Bone marrow (tissue), 2 donors: ENCODE measurements around the gene TWF1.
"Not testable (repeated sequence)": the region's sequence is repeated elsewhere in the genome, so short reads cannot be mapped to it uniquely, and the experiment has no call there.

Experiments used
- DNase-seq, 2 donors: peaks; one replicate each; lab custom pipeline; 2025; lab: John Stamatoyannopoulos, UW

TWF1 gene

GRCh38 chr12:43805149-43805859, 813 bp downstream of the TWF1 start:
- no peak for DNase-seq

DNA sequence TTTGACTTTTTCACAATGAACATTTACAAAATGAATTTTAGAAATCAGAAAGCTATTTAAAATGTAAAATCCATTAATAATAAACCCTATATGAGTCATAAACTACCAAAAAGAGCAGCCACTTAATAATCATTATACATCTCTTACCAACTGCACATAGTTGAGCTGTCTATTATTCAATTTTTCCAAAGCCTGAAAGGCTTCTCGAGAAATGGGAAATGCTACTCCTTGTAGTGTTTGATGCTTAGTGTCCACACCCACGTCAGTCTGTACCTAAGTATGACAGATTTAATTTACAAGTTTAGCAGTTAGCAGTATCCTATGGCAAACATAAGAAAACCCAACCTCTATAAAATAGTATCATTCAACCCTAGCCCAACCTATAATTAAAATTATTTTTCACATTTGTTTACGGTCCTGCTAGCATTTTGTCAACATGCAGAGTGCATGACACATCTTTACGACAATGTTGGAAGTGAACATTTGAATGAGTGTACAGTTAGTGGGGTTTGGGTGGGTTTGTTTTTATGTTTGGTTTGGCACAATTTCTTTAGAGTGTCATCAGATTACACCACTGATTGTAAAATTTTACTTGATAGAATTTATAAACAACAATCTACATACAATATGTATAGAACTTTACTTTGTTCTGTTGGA, 8.4 kb downstream of the TWF1 start:
- no peak for DNase-seq

DNA sequence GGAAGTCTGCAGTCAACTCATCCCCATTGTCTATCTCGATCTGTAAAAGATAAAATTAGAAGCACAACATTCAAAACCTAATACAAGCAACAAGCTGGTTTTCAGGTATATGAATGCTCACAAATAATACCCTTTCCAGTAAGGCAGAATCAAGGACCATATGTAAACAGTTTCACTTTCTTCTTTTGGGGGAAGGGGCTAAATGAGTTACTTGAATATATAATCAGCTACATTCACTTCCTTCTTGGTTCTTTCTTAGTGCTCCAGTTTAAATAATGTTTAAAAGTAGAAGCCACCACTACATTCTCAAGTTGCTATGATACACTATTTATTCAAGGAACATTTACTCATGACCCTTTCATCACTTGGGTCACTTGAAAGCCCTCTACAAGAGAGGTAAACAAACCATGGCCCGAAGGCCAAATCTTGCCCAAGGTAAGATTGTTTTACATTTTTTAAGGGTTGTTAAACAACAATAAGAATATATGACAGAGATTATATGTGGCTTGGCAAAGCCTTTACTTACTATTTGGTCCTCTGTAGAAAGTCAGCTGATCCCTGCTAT, 10.3 kb downstream of the TWF1 start:
- no peak for DNase-seq

DNA sequence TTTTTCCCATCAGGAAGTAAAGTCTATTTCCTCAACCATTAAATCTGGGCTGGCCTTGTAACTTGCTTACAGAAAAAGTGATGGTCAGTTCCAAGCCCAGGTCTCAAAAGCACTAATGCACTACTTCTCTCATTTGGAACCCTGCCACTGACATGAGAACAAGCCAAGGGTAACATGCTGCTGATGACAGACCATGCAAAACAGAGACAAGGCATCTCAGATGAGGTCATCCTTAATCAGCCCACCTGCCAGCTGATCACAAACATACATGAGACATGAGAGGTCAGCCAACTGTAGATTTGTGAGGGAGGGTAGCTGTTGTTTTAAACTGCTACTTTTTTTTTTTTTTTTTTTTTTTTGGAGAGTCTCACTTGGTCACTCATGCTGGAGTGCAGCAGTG, 16.2 kb downstream of the TWF1 start:
- no peak for DNase-seq

DNA sequence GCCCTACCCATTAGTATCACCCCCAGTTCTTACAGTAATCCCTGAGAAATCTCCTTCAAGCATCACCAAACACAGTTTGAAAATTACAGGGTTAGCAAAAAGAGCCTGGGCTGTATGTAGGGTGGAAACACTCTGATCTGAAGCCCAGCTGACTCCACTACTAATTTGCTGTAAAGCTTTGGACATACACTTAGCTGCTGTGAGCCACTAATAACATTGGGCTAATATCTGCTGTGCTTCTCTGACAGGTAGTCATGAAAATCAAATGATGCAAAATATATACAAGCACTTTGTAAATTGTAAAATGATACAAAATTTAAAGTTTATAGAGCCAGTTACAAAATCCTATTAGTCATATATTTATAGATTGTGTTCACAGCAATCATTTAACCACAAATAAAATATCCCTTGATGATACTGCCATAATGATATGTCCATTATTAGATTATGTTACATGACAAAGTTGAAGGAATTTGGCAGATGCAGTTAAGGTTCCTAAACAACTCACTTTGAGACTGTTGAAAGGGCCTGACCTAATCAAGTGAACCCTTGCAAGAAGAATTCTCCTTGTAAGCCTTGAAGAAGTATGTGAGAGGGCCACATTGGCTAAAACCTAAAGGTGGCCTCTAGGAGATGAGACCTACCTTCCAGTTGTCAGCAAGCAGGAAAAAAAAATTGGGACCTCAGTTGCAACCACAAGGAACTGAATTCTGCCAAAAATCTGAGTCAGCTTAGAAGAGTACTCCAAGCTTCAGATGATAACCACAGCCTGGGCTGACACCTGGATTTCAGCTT, 19.0 kb downstream of the TWF1 start:
- DNase-seq, result no peak

- peak in 1 of 2 donors; percentile 5 for DNase-seq
Observed at GRCh38 chr12:43776498-43776897, 29.6 kb downstream of the TWF1 start.

GRCh38 chr12:43766291-43766690, 39.8 kb downstream of the TWF1 start:
- DNase-seq, result no peak

DNA sequence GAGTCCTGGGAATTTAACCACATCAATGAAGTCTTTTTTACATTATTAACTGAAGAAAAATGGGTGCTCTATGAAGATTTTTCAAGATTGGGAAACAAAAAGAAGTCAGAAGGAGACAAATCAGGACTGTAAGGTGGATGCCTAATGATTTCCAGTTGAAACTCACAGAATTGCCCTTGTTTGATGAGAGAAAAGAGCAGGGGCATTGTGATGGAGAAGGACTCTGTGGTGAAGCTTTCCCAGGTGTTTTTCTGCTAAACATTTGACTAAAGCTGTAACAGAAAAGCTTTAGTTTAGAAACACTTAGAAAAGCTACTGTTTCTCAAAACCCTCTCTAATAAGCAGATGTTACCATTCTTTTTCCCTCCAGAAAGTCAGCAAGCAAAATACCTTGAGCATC, 41.6 kb downstream of the TWF1 start:
- no peak for DNase-seq

DNA sequence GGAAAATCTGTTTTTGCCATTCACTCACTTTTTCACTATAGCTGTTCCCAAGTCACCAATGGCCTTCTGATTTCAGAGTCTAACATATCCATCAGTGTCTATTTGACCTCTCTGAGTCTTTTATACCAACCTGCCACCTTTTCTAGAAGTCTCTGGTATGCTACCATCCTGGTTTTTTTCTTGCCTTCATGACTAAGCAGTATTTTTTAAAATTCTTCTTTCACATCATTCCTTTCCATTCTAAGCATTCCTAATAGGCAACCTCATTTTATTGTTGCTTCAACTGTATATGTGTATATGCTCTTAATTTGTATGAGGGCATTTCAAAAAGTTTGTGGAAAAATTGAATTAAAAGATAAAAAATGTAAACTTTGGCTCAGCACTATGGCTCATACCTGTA, 42.3 kb downstream of the TWF1 start:
- DNase-seq, result no peak

DNA sequence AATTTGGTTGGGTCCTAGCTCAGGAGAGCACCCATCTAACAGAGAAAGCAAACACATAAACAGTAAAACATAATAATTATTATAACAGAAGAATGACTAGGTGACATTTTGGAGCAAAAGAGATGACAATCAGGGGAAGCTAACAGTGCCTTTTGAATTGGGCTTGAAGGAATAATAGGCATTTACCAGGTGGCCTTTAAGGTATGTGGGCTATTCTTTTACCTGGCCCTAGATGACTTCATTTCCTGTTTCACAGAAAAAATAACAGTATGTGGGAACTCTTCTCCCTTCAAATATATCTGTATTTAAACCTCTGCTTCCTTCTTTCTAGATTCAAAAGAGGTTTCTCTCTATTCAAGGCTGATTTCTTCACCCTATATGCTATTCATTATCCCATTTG, 43.5 kb downstream of the TWF1 start:
- no peak for DNase-seq

- no peak for DNase-seq
Observed at GRCh38 chr12:43761500-43761899, 44.6 kb downstream of the TWF1 start.

DNA sequence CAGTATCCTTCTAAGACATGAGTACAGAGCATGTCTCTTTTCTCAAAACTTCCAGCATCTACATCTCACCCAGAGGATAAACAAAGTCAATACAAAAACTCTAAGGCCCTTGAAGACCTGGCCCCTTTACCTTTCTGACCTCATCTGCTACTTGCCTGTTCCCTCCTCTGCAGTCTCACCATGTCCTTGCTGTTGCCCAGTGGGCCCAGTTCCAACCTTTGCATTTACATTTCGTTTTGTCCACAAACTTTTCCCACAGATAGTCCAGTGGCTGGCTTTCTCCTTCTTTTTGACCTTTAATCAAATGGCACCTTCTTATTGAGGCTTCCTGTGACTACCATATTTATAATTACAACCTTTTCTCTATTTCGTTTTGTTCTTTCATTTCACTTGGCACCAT, 45.7 kb downstream of the TWF1 start:
- DNase-seq, result no peak

GRCh38 chr12:43758728-43759563, 47.2 kb downstream of the TWF1 start, which contains the start of the genes IRAK4 and PUS7L:
Gene IRAK4 (plus strand): TSS chr12:43758951. CDS start chr12:43768112, 9,161 bp downstream.
Gene PUS7L (minus strand): TSS chr12:43758790. CDS start chr12:43755245, 3,545 bp downstream.
- DNase-seq, result peak; percentile 85 to 96

GRCh38 chr12:43758247-43758727, 47.8 kb downstream of the TWF1 start:
- DNase-seq, result no peak

DNA sequence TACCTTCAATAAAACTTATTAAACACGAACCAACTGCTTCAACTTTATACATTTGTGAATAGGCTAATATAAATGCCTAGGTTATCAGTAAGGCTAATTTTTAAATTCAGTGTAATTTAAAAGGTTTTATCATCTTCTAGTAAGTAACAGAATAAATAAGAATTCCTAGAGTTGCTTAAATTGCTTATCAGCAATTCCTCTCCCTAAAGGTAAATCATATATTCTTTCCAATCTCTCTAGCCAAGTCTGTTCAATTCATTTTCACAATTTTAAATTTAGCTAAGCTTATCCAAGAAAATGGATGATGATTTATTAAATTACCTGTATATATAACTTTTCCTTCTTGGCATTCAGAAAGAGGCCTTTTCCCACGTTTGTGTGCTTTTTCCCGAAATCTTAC, 52.1 kb downstream of the TWF1 start:
- no peak for DNase-seq

DNA sequence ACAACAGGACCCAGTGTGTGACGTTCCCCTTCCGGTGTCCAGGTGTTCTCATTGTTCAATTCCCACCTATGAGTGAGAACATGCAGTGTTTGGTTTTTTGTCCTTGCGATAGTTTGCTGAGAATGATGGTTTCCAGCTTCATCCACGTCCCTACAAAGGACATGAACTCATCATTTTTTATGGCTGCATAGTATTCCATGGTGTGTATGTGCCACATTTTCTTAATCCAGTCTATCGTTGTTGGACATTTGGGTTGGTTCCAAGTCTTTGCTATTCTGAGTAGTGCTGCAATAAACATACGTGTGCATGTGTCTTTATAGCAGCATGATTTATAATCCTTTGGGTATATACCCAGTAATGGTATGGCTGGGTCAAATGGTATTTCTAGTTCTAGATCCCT, 54.8 kb downstream of the TWF1 start:
- DNase-seq, result not testable (repeated sequence)

GRCh38 chr12:43750814-43751213, 55.3 kb downstream of the TWF1 start:
- DNase-seq, result no peak

DNA sequence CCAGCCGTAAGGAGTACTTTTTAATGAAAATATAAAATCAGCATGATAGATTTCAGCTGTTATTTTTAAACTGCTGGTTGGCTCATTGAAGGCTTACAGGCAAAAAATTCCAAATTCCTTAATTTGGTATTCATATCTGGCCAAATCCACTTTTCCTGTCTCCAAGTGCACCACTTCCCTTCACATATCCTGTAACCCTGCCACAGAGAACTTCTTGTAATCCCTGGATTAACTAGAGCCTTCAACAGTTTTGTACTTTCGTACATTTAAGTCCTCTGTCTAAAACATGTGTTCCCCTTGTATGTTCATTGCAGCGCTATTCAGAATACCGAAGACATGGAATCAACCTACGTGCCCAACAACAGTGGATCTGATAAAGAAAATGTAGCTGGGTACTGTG, 57.1 kb downstream of the TWF1 start:
- no peak for DNase-seq

DNA sequence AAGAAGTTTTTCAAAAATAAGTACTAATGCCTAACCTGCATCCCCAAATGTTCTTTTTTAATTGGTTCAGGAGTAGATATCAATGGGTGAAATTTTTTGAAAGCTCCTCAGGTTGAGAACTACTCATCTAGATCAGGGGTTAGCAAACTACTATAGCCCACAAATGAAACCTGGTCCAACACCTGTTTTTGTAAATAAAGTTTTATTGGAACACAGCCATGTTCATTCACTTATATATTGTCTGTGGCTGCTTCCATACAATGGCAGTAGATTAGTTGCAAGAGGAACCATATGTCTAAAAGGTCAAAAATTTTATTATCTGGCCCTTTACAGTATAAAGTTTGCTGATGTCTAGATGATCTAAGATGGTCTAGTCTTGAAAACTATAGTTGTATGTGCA, 61.3 kb downstream of the TWF1 start:
- DNase-seq, result no peak
